Activated CD8-positive, alpha-beta memory T cell treated with anti-CD3 and anti-CD28 coated beads for 48 hours (primary cell): ENCODE data around the gene SRR.

Experiments
- DNase-seq, 3 experiments: peaks; one replicate each; pipeline ENCODE4 v3.0.0-alpha.2; 2020; ENCODE audit warnings: low read depth in 2 of 3, low spot score in 2 of 3

Gene SRR

DNA sequence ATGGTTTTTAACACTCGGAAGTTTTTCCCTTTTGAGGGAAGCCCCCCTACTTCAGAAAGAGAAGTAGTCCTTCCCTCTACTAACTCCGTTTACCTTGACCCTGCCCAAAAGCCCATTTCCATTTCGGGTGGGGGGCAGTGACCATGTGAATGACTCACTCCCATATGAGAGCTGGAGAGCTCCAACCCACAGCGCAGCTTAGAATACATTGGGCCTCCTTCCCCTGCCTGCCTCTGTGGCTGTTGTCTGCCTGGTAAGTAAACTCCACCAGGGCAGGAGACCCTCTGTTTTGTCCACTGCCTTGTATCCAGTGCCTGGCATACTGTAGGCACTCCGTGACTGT lies 34.5 kb downstream of the SRR start:
- no peak for DNase-seq

- peak in 2 of 3 experiments; percentile 22 to 27 for DNase-seq
Measured at GRCh38 chr17:2343421-2343820, 39.7 kb downstream of the SRR start.

- DNase-seq: no peak
Measured at GRCh38 chr17:2344528-2344927, 40.8 kb downstream of the SRR start.

DNA sequence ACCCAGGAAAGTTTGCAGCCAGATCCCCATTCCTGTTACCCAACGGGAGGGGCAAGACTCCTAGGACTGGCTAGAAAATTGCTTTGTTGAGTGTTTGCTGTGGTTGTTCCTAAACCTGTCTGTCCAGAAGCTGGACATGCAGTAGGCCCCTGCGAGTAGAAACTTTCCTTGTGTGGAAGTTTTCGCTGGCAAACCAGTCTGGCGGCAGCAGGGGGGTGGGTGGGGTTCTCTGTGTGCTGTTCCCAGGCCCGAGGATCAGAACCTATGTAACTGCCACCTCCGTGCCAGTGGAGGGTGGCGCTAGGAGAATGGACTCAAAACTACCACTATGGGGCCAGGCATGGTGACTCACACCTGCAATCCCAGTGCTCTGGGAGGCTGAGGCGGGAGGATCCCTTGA lies 42.7 kb downstream of the SRR start:
- no peak for DNase-seq

GRCh38 chr17:2347805-2348685 lies 44.3 kb downstream of the SRR start:
- DNase-seq: no peak

DNA sequence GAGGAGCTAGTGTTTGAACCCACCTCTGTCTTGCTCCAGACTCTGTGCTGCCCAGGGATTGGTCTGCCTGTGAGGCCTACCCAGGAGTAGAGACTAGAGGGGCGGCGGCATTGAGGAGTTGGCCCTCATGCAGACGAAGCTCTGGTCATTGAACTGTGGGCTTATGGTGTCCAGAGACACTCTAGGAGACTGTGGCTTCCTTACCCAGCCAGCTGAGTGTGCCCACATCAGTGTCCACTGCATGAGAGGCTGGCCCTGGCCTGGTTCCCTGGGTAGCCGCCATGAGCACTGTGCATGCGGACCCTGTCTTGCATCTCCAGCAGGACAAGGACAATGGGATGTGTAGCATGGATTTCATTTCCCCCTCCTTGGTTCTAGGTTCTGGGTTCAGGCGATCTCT lies 47.5 kb downstream of the SRR start:
- no peak for DNase-seq

- no peak for DNase-seq
Measured at GRCh38 chr17:2354311-2354710, 50.6 kb downstream of the SRR start.

- no peak for DNase-seq
Measured at GRCh38 chr17:2357237-2357636, 53.5 kb downstream of the SRR start.

GRCh38 chr17:2357931-2358434 lies 54.2 kb downstream of the SRR start:
- DNase-seq: no peak

DNA sequence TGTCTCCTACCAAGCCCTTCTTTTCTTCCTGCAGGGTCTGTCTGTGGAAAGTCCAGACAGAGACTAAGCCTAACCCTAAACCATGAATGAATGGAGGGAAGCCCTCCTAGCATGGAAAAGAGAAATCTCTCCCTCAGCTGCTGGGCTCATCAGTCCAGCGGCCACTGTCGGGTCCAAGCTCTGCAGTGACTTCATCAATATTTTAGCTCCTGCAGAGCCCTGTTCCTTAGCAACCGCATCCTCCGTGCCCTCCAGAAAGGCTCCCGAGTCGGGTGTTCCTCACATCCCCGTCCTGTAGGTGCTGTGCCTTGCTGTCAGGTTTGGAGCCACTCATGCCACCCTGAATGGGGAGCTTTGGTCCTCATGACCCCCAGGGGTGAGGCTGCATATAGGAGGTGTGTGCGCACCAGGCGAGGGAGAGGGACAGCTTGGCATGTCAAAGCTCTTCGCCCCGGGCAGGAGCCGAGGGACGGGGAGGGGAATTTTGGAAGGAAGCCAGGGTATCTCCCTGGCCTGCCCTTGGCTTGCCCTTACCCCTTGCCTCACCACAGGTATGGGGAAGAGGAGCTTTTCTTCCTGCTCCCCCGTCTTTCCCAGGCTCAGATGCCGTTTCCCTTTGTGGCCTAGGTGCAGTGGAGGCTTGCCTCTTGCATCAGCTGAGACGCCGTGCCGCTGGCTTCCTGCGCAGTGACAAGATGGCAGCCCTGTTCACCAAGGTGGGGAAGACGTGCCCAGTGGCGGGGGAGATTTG lies 57.4 kb downstream of the SRR start:
- DNase-seq: no peak

- no peak for DNase-seq
Measured at GRCh38 chr17:2362016-2362415, 58.3 kb downstream of the SRR start.

DNA sequence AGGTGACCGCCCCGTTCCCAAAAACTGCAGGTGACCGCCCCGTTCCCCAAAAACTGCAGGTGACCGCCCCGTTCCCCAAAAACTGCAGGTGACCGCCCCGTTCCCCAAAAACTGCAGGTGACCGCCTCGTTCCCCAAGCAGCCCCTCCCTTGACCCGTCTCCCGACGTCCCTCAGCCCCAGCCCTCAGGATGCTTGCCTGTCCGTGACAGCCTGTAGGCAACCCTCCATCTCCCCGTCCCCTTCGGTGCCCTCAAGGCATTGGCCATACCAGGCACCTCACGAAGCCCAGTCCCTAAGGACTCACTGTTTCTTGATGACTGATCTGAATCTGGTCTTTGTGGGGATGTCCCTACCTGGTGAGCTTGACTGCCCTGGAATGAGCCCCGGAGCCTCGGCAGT lies 58.7 kb downstream of the SRR start:
- DNase-seq: no peak

- DNase-seq: no peak
Measured at GRCh38 chr17:2362881-2363280, 59.1 kb downstream of the SRR start.

- DNase-seq: no peak
Measured at GRCh38 chr17:2363318-2363717, 59.6 kb downstream of the SRR start.

- DNase-seq: no peak
Measured at GRCh38 chr17:2363851-2364762, 60.4 kb downstream of the SRR start.

GRCh38 chr17:2364763-2365116 lies 61.0 kb downstream of the SRR start:
- DNase-seq: no peak

DNA sequence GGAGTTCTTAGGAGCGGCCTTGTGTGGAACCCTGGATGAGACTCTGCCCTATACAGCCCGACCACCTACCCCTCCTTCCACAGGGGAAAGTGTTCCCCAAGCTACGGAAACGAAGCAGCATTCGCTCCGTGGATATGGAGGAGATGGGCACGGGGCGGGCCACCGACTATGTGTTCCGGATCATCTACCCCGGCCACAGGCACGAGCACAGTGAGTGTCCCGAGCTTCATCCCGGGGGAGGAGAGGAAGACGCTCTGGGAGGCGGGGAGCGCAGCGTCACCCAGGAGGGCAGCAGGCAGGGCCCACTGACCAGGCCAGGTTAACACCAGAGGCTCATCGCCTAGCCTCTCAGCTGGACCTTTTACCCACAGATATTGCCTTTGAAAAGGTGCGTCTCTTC lies 61.4 kb downstream of the SRR start:
- DNase-seq: no peak

- DNase-seq: no peak
Measured at GRCh38 chr17:2366747-2367494, 63.2 kb downstream of the SRR start.

DNA sequence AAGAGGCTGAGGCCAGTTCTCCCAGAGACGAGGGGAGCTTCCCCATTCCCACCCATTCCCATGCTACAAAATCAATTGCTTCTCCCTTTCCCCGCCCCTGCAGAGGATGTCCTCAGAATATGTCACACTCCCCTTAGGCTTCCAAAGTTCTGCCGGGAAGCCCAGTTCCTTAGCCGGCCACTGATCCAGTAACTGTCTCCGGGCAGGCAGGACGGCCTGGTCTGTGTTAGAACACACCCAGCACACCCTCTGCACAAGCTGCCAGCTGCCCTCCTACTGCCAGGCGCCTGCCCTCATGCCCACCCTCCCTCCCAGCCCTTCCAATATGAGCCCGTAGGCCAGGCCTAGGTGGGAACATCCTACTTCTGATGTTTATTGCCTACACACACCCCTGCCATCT lies 64.6 kb downstream of the SRR start:
- DNase-seq: no peak

GRCh38 chr17:2369039-2369438 lies 65.3 kb downstream of the SRR start:
- DNase-seq: no peak
